Spleen (tissue), 13 donors: ENCODE data around the gene LPCAT2. TPM values are rescaled to one million over a fixed set of nuclear protein-coding genes. Genes with fewer than 3 reads are reported as not detected.

Experiments
- DNase-seq: peaks from one replicate; pipeline ENCODE4 v3.0.0-alpha.2; 2020
- H3K27ac ChIP-seq, 8 donors: fragments of 200-600 bp; sonication (generic) in 7 of 8; 1 replicate in 4 of 8; 2 replicates in 4 of 8; pipeline versions ENCODE4 v1.5.0 to v1.8.0; 2016 to 2021; ENCODE audit warnings: inconsistent platforms in 4 of 8, mild to moderate bottlenecking in 4 of 8, moderate library complexity in 1 of 8
- H3K27me3 ChIP-seq, 7 donors: fragments of 200-600 bp; sonication (generic) in 6 of 7; replicated peaks in 1 of 7; 1 replicate in 4 of 7; 2 replicates in 3 of 7; pipeline versions ENCODE4 v1.5.0 to v1.8.0; 2016 to 2021; ENCODE audit warnings: inconsistent platforms in 3 of 7, mild to moderate bottlenecking in 1 of 7
- H3K36me3 ChIP-seq, 6 donors: fragments of 200-600 bp; sonication (generic) in 5 of 6; 1 replicate in 4 of 6; 2 replicates in 2 of 6; pipeline versions ENCODE4 v1.5.0 to v1.8.0; 2016 to 2021; ENCODE audit warnings: inconsistent platforms in 2 of 6
- H3K4me1 ChIP-seq, 6 donors: fragments of 200-600 bp; sonication (generic) in 5 of 6; 1 replicate in 3 of 6; 2 replicates in 3 of 6; pipeline versions ENCODE4 v1.5.0 to v1.8.0; 2016 to 2021; ENCODE audit warnings: inconsistent platforms in 3 of 6
- H3K4me3 ChIP-seq, 8 donors: fragments of 200-600 bp; sonication (generic) in 7 of 8; 1 replicate in 4 of 8; 2 replicates in 4 of 8; pipeline versions ENCODE4 v1.5.0 to v1.8.0; 2016 to 2021; ENCODE audit warnings: inconsistent platforms in 4 of 8, mild to moderate bottlenecking in 4 of 8, moderate library complexity in 2 of 8
- H3K9me3 ChIP-seq, 8 donors: fragments of 200-600 bp; sonication (generic) in 7 of 8; 1 replicate in 4 of 8; 2 replicates in 4 of 8; pipeline versions ENCODE4 v1.5.0 to v1.8.0; 2016 to 2021; ENCODE audit warnings: inconsistent platforms in 4 of 8
- POLR2A ChIP-seq, 3 donors: fragments of 450-650 bp; IDR thresholded peaks; one replicate each; pipeline ENCODE4 v1.5.1; 2017; ENCODE audit warnings: antibody characterized with exemption in 3 of 3, mild to moderate bottlenecking in 1 of 3
- POLR2AphosphoS5 ChIP-seq, 3 donors: sonication (generic); formaldehyde crosslinking; IDR thresholded peaks; one replicate each; pipeline ENCODE4 v1.5.1; 2017; ENCODE audit warnings: antibody characterized with exemption in 3 of 3
- WGBS, 5 donors: extraction: QIAGEN DNeasy Blood & Tissue Kit in 3 of 5; methylation state at CpG; one replicate each; pipeline versions ENCODE4 v1.1.5 to v1.1.7; 2013 to 2018; 5-methylcytosine and 5-hydroxymethylcytosine counted together
- intact Hi-C: fragments of 100-400 bp; cut with DNase I; formaldehyde crosslinking; loops from one replicate; pipeline ENCODE4 v1.15.0; 2023; ENCODE audit warnings: low total_unique reads
- long read RNA-seq, 2 donors: transcript quantifications; one replicate each; lab custom pipeline, GENCODE V29; 2026
- polyA plus RNA-seq, 3 donors: library from polyadenylated mRNA; stranded (reverse); fragments of 200-250 nt; gene quantifications; one replicate each; pipeline ENCODE4 v1.2.1, GENCODE V29; 2013
- total RNA-seq, 7 donors: library from RNA; depleted of rRNA in 3 of 7; stranded (reverse); fragments of >200 nt in 3 of 7; fragmentation: NEBNext Ultra II Directional in 4 of 7; extraction: Animal tissue kit (Norgen Biotek cat#: 25700) in 4 of 7; gene quantifications; one replicate each; pipeline versions ENCODE4 v1.1.0 to v1.2.1, GENCODE V29; 2016 to 2021
- TF ChIP-seq, protein P1 (sequence below), 11 experiments: fragments of 200-600 bp in 7 of 11; fragments of 450-650 bp in 4 of 11; sonication (generic) in 4 of 11; IDR thresholded peaks in 8 of 11; conservative IDR thresholded peaks in 3 of 11; 1 replicate in 7 of 11; 2 replicates in 4 of 11; pipeline versions ENCODE4 v1.4.0 to v1.8.0; 2016 to 2021; ENCODE audit warnings: antibody characterized with exemption in 11 of 11, inconsistent platforms in 4 of 11, mild to moderate bottlenecking in 1 of 11
- donor health status: healthy with polysubstance abuse.
- donor health status: DM: no; HTN: no; CAD: no; lungs with moderate emphysema.
- donor health status: DM: no; HTN: no; CAD: no.
- donor health status: Bipolar disorder and iron deficiency.
- donor health status: healthy.
- donor health status: DM: no; HTN: no; CAD: no.
- donor health status: DM: yes; HTN: yes; CAD: no.

The LPCAT2 gene, protein sequence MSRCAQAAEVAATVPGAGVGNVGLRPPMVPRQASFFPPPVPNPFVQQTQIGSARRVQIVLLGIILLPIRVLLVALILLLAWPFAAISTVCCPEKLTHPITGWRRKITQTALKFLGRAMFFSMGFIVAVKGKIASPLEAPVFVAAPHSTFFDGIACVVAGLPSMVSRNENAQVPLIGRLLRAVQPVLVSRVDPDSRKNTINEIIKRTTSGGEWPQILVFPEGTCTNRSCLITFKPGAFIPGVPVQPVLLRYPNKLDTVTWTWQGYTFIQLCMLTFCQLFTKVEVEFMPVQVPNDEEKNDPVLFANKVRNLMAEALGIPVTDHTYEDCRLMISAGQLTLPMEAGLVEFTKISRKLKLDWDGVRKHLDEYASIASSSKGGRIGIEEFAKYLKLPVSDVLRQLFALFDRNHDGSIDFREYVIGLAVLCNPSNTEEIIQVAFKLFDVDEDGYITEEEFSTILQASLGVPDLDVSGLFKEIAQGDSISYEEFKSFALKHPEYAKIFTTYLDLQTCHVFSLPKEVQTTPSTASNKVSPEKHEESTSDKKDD
- total RNA-seq (10 to 100 TPM; 28.7 to 44.3 (median 41.7) TPM), polyA plus RNA-seq (1 to 10 TPM; 3.4 to 5.3 (median 4.8) TPM)
- long read RNA-seq, donor 1, full-length matches to known transcripts, result 6 of 6 reads
- long read RNA-seq, donor 1, partial matches to known transcripts, result 0 of 6 reads
- long read RNA-seq, donor 1, other reads (novel, unspliced or antisense), result 0 of 6 reads
- long read RNA-seq, donor 2, full-length matches to known transcripts, result 2 of 2 reads
- long read RNA-seq, donor 2, partial matches to known transcripts, result 0 of 2 reads
- long read RNA-seq, donor 2, other reads (novel, unspliced or antisense), result 0 of 2 reads

DNA sequence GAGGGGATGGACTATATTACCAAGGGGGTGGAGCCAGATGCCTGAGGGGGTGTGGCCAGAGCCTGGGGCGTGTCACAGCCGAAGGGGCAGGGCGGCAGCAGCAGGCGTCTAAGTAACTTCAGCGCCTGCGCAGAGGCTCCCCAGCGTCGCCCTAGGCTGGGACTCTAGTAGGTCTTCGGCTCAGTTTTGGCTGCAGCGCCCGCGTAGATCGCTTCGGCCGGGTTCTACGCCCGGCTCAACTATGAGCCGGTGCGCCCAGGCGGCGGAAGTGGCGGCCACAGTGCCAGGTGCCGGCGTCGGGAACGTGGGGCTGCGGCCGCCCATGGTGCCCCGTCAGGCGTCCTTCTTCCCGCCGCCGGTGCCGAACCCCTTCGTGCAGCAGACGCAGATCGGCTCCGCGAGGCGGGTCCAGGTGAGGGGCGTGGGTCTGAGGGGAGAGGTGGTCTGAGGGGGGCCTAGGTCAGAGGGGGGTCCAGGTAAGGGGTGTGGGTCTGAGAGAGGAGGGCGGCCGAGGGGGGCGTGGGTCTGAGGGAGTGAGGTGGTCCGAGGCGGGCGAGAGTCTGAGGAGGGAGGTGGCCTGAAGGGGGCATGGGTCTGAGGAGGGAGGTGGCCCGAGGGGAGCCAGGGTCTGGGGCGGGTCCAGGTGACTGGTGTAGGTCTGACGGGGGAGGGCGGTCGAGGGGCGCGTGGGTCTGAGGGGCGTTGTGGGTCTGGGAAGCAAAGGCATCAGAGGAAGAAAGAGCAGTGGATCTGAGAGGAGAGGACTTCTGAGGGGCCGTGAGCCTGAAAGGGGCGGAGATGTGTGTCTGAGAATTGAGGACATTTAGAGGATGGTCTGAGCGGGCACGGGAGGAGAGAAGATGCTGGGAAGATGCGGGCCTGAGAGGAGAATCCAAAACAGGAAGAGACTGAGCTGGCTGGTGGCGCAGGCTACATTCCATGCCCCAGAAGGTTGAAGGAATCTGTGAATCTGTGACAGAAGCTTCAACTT lies at the start of gene LPCAT2:
TSS of gene LPCAT2 (plus strand) at position 132 of the 991 bp plus-strand sequence. CDS start at position 242, 110 bp downstream.
- peak within 1 kb of the TSS; percentile 33 to 73 (median 50) for H3K4me3 ChIP-seq
- H3K27ac ChIP-seq, result peak within 1 kb of the TSS; percentile 42 to 93 (median 84)
- peak in 1 of 3 donors; percentile 13 for TF ChIP-seq POLR2A (IDR thresholded peaks at IDR 0.05)
- TF ChIP-seq POLR2AphosphoS5 (IDR thresholded peaks at IDR 0.05), result peak; percentile 78 to 90 (median 86)
- TF ChIP-seq, protein P1, sequence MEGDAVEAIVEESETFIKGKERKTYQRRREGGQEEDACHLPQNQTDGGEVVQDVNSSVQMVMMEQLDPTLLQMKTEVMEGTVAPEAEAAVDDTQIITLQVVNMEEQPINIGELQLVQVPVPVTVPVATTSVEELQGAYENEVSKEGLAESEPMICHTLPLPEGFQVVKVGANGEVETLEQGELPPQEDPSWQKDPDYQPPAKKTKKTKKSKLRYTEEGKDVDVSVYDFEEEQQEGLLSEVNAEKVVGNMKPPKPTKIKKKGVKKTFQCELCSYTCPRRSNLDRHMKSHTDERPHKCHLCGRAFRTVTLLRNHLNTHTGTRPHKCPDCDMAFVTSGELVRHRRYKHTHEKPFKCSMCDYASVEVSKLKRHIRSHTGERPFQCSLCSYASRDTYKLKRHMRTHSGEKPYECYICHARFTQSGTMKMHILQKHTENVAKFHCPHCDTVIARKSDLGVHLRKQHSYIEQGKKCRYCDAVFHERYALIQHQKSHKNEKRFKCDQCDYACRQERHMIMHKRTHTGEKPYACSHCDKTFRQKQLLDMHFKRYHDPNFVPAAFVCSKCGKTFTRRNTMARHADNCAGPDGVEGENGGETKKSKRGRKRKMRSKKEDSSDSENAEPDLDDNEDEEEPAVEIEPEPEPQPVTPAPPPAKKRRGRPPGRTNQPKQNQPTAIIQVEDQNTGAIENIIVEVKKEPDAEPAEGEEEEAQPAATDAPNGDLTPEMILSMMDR (IDR thresholded peaks at IDR 0.05 in 8 of 11, conservative IDR thresholded peaks at IDR 0.05 in 3 of 11), result no peak
- peak; percentile 92 for DNase-seq
- peaks cover 0 to 50% (median 8%) of the 10 kb centered on the region in 7 donors for H3K27me3 ChIP-seq
- WGBS, 5 donors, result 2% methylated on average over 34 to 61 of the region's 61 CpGs
- peaks cover 0 to 27% (median 0%) of the 10 kb centered on the region in 6 donors for H3K36me3 ChIP-seq
- peaks cover 0 to 40% (median 7%) of the 10 kb centered on the region in 6 donors for H3K4me1 ChIP-seq
- intact Hi-C loops, result no loop called here
- peaks cover 0 to 17% (median 15%) of the 10 kb centered on the region in 8 donors for H3K9me3 ChIP-seq

DNA sequence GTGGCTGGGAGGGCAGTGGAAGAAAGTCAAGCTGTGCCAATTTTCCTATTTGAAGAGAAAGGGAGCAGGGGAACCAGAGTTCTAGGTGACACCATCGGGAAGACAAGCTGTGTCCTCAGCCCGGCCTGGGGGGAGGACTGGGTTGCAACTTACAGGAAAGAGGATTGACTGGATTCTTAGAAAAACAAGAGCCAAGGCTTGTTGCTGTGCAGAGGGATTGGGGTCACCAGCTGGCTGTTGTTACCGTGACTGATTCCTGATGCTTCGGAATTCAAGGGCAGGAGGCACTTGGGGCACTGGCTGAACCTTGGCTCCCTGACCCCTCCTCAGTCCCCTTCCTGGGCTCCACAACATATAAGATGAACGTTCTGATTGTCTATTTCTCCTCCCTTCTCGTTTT lies 46.6 kb upstream of the LPCAT2 start:
- TF ChIP-seq, protein P1 (IDR thresholded peaks at IDR 0.05 in 8 of 11, conservative IDR thresholded peaks at IDR 0.05 in 3 of 11), result no peak
- TF ChIP-seq POLR2AphosphoS5 (IDR thresholded peaks at IDR 0.05) (no peak), POLR2A (IDR thresholded peaks at IDR 0.05) (no peak)
- Histone ChIP-seq H3K36me3 (no peaks in the 10 kb centered on the region), H3K27ac (no peak overlapping the region), H3K9me3 (no peaks in the 10 kb centered on the region), H3K27me3 (peaks cover 0 to 7% (median 0%) of the 10 kb centered on the region in 7 donors), H3K4me1 (peaks cover 0 to 7% (median 3%) of the 10 kb centered on the region in 6 donors), H3K4me3 (no peak overlapping the region)
- intact Hi-C loops, result loop anchor here (10.0 kb wide), 2 partner anchors 853 to 893 kb away; no protein-coding TSS in a partner anchor
- DNase-seq, result no peak
- WGBS, 5 donors, result 53 to 78% (median 64%) methylated on average over 6 of the region's 6 CpGs

DNA sequence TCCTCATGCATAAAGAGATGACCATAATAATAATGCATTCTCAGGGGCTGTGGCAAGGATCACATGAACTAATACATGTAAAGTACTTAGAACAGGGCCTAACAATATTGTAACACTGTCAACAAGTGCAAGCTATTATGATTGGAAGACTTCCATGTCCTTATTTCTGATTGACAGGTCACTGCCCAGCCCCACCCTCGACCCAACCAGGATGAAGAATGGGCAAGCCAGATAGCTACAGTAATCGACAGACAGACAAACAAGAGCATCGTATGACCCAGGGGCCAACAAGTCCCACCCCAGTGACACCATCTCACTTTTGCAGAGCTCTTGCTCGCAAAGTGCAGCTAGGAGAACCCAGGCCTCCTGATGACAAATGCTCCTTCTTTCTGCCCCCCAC lies 44.5 kb upstream of the LPCAT2 start:
- DNase-seq, result no peak
- WGBS, 5 donors, result 46 to 67% (median 62%) methylated on average over 4 of the region's 4 CpGs
- peaks cover 0 to 7% (median 3%) of the 10 kb centered on the region in 6 donors for H3K4me1 ChIP-seq
- no peak for TF ChIP-seq POLR2AphosphoS5 (IDR thresholded peaks at IDR 0.05)
- TF ChIP-seq, protein P1 (IDR thresholded peaks at IDR 0.05 in 8 of 11, conservative IDR thresholded peaks at IDR 0.05 in 3 of 11), result no peak
- TF ChIP-seq POLR2A (IDR thresholded peaks at IDR 0.05), result no peak
- intact Hi-C loops, result loop anchor here (10.0 kb wide), 2 partner anchors 850 to 890 kb away; no protein-coding TSS in a partner anchor
- H3K4me3 ChIP-seq, result no peak overlapping the region
- H3K36me3 ChIP-seq, result no peaks in the 10 kb centered on the region
- H3K27me3 ChIP-seq, result peaks cover 0 to 7% (median 0%) of the 10 kb centered on the region in 7 donors
- no peak overlapping the region for H3K27ac ChIP-seq
- H3K9me3 ChIP-seq, result no peaks in the 10 kb centered on the region
